ENCODE results near the gene FCHSD2. TPM values are rescaled to one million over a fixed set of nuclear protein-coding genes. Genes with fewer than 3 reads are reported as not detected.
A peak's percentile ranks its signal among the peaks of the same experiment; 100 is the strongest.
"Not testable (repeated sequence)": the region's sequence is repeated elsewhere in the genome, so short reads cannot be mapped to it uniquely, and the experiment has no call there.

The FCHSD2 gene
- polyA plus RNA-seq, 4 donors: 2.0 to 25.1 (median 7.9) TPM

- Histone ChIP-seq H3K27ac (ENCODE audit: low read depth in 1 of 3, low read length in 2 of 3) (no peak overlapping the region), H3K27me3 (ENCODE audit: control insufficient read depth in 3 of 3, insufficient read depth in 3 of 3, low read length in 3 of 3) (no peaks in the 10 kb centered on the region), H3K36me3 (ENCODE audit: control insufficient read depth in 3 of 3, insufficient read depth in 2 of 3, low read depth in 1 of 3, low read length in 3 of 3) (peaks cover 0 to 4% (median 0%) of the 10 kb centered on the region in 3 donors), H3K4me3 (ENCODE audit: low read depth in 1 of 3, low read length in 3 of 3) (no peak overlapping the region), H3K9me3 (ENCODE audit: control insufficient read depth in 2 of 2, insufficient read depth in 1 of 2, low read depth in 1 of 2, low read length in 1 of 2) (no peaks in the 10 kb centered on the region), H3K4me1 (ENCODE audit: control insufficient read depth in 3 of 3, insufficient read depth in 2 of 3, low read depth in 1 of 3, low read length in 2 of 3) (no peaks in the 10 kb centered on the region)
- no peak for DNase-seq
- no peak for FAIRE-seq
- WGBS, 3 donors: 71 to 87% (median 84%) methylated on average over 3 of the region's 3 CpGs
These were observed 157.6 kb downstream of the FCHSD2 start for GRCh38 chr11:72984453-72985077.

GRCh38 chr11:72983560-72983959 is 158.6 kb downstream of the FCHSD2 start:
- Histone ChIP-seq H3K27me3 (ENCODE audit: control insufficient read depth in 3 of 3, insufficient read depth in 3 of 3, low read length in 3 of 3) (no peaks in the 10 kb centered on the region), H3K27ac (ENCODE audit: low read depth in 1 of 3, low read length in 2 of 3) (no peak overlapping the region), H3K9me3 (ENCODE audit: control insufficient read depth in 2 of 2, insufficient read depth in 1 of 2, low read depth in 1 of 2, low read length in 1 of 2) (no peaks in the 10 kb centered on the region), H3K4me1 (ENCODE audit: control insufficient read depth in 3 of 3, insufficient read depth in 2 of 3, low read depth in 1 of 3, low read length in 2 of 3) (no peaks in the 10 kb centered on the region), H3K36me3 (ENCODE audit: control insufficient read depth in 3 of 3, insufficient read depth in 2 of 3, low read depth in 1 of 3, low read length in 3 of 3) (peaks cover 0 to 4% (median 0%) of the 10 kb centered on the region in 3 donors), H3K4me3 (ENCODE audit: low read depth in 1 of 3, low read length in 3 of 3) (no peak overlapping the region)
- 91 to 92% (median 91%) methylated on average over 2 of the region's 2 CpGs for WGBS, 3 donors
- DNase-seq: no peak
- peak; percentile 15 for FAIRE-seq

- H3K27ac ChIP-seq (ENCODE audit: low read depth in 1 of 3, low read length in 2 of 3): no peak overlapping the region
- no peak overlapping the region for H3K4me3 ChIP-seq (ENCODE audit: low read depth in 1 of 3, low read length in 3 of 3)
- no peaks in the 10 kb centered on the region for H3K27me3 ChIP-seq (ENCODE audit: control insufficient read depth in 3 of 3, insufficient read depth in 3 of 3, low read length in 3 of 3)
- FAIRE-seq (no peak), DNase-seq (no peak)
- peaks cover 0 to 4% (median 0%) of the 10 kb centered on the region in 3 donors for H3K36me3 ChIP-seq (ENCODE audit: control insufficient read depth in 3 of 3, insufficient read depth in 2 of 3, low read depth in 1 of 3, low read length in 3 of 3)
- H3K4me1 ChIP-seq (ENCODE audit: control insufficient read depth in 3 of 3, insufficient read depth in 2 of 3, low read depth in 1 of 3, low read length in 2 of 3): no peaks in the 10 kb centered on the region
- no peaks in the 10 kb centered on the region for H3K9me3 ChIP-seq (ENCODE audit: control insufficient read depth in 2 of 2, insufficient read depth in 1 of 2, low read depth in 1 of 2, low read length in 1 of 2)
- WGBS, 3 donors: 54 to 66% (median 62%) methylated on average over 3 of the region's 3 CpGs
These were observed 160.0 kb downstream of the FCHSD2 start for GRCh38 chr11:72981971-72982685.

GRCh38 chr11:72981080-72981479 is 161.0 kb downstream of the FCHSD2 start:
- H3K36me3 ChIP-seq (ENCODE audit: control insufficient read depth in 3 of 3, insufficient read depth in 2 of 3, low read depth in 1 of 3, low read length in 3 of 3): peaks cover 0 to 4% (median 0%) of the 10 kb centered on the region in 3 donors

GRCh38 chr11:72977782-72978181 is 164.3 kb downstream of the FCHSD2 start:
- not testable (repeated sequence) for DNase-seq; H3K4me3 ChIP-seq (ENCODE audit: low read depth in 1 of 3, low read length in 3 of 3); H3K4me1 ChIP-seq (ENCODE audit: control insufficient read depth in 3 of 3, insufficient read depth in 2 of 3, low read depth in 1 of 3, low read length in 2 of 3); H3K36me3 ChIP-seq (ENCODE audit: control insufficient read depth in 3 of 3, insufficient read depth in 2 of 3, low read depth in 1 of 3, low read length in 3 of 3); FAIRE-seq; H3K27ac ChIP-seq (ENCODE audit: low read depth in 1 of 3, low read length in 2 of 3); H3K27me3 ChIP-seq (ENCODE audit: control insufficient read depth in 3 of 3, insufficient read depth in 3 of 3, low read length in 3 of 3); H3K9me3 ChIP-seq (ENCODE audit: control insufficient read depth in 2 of 2, insufficient read depth in 1 of 2, low read depth in 1 of 2, low read length in 1 of 2)
- WGBS, 3 donors: 96 to 99% (median 96%) methylated on average over 2 of the region's 2 CpGs

More at GRCh38 chr11:72981080-72981479, 161.0 kb downstream of the FCHSD2 start:
- FAIRE-seq (no peak), DNase-seq (no peak)
- 68 to 94% (median 76%) methylated on average over 1 of the region's 1 CpG for WGBS, 3 donors
- Histone ChIP-seq H3K9me3 (ENCODE audit: control insufficient read depth in 2 of 2, insufficient read depth in 1 of 2, low read depth in 1 of 2, low read length in 1 of 2) (no peaks in the 10 kb centered on the region), H3K4me1 (ENCODE audit: control insufficient read depth in 3 of 3, insufficient read depth in 2 of 3, low read depth in 1 of 3, low read length in 2 of 3) (no peaks in the 10 kb centered on the region), H3K4me3 (ENCODE audit: low read depth in 1 of 3, low read length in 3 of 3) (no peak overlapping the region), H3K27ac (ENCODE audit: low read depth in 1 of 3, low read length in 2 of 3) (no peak overlapping the region), H3K27me3 (ENCODE audit: control insufficient read depth in 3 of 3, insufficient read depth in 3 of 3, low read length in 3 of 3) (no peaks in the 10 kb centered on the region)

GRCh38 chr11:72976522-72976892 is 165.6 kb downstream of the FCHSD2 start:
- FAIRE-seq; H3K36me3 ChIP-seq (ENCODE audit: control insufficient read depth in 3 of 3, insufficient read depth in 2 of 3, low read depth in 1 of 3, low read length in 3 of 3); DNase-seq; H3K9me3 ChIP-seq (ENCODE audit: control insufficient read depth in 2 of 2, insufficient read depth in 1 of 2, low read depth in 1 of 2, low read length in 1 of 2); H3K27me3 ChIP-seq (ENCODE audit: control insufficient read depth in 3 of 3, insufficient read depth in 3 of 3, low read length in 3 of 3); H3K4me3 ChIP-seq (ENCODE audit: low read depth in 1 of 3, low read length in 3 of 3); H3K4me1 ChIP-seq (ENCODE audit: control insufficient read depth in 3 of 3, insufficient read depth in 2 of 3, low read depth in 1 of 3, low read length in 2 of 3): not testable (repeated sequence)
- WGBS, 3 donors: 99 to 100% (median 100%) methylated on average over 1 of the region's 1 CpG
- peak overlapping the region in 1 of 3 donors; percentile 75 for H3K27ac ChIP-seq (ENCODE audit: low read depth in 1 of 3, low read length in 2 of 3)

- Histone ChIP-seq H3K4me3 (ENCODE audit: low read depth in 1 of 3, low read length in 3 of 3) (no peak overlapping the region), H3K36me3 (ENCODE audit: control insufficient read depth in 3 of 3, insufficient read depth in 2 of 3, low read depth in 1 of 3, low read length in 3 of 3) (no peaks in the 10 kb centered on the region), H3K4me1 (ENCODE audit: control insufficient read depth in 3 of 3, insufficient read depth in 2 of 3, low read depth in 1 of 3, low read length in 2 of 3) (peaks cover 0 to 5% (median 3%) of the 10 kb centered on the region in 3 donors), H3K27ac (ENCODE audit: low read depth in 1 of 3, low read length in 2 of 3) (peak overlapping the region in 1 of 3 donors; percentile 75), H3K9me3 (ENCODE audit: control insufficient read depth in 2 of 2, insufficient read depth in 1 of 2, low read depth in 1 of 2, low read length in 1 of 2) (no peaks in the 10 kb centered on the region), H3K27me3 (ENCODE audit: control insufficient read depth in 3 of 3, insufficient read depth in 3 of 3, low read length in 3 of 3) (no peaks in the 10 kb centered on the region)
- no peak for DNase-seq
- 44 to 58% (median 48%) methylated on average over 3 of the region's 3 CpGs for WGBS, 3 donors
- FAIRE-seq: no peak
These were observed 166.2 kb downstream of the FCHSD2 start for GRCh38 chr11:72975778-72976521.

GRCh38 chr11:72974487-72975205 is 167.5 kb downstream of the FCHSD2 start:
- FAIRE-seq (no peak), DNase-seq (no peak)
- no peak overlapping the region for H3K4me3 ChIP-seq (ENCODE audit: low read depth in 1 of 3, low read length in 3 of 3)
- H3K4me1 ChIP-seq (ENCODE audit: control insufficient read depth in 3 of 3, insufficient read depth in 2 of 3, low read depth in 1 of 3, low read length in 2 of 3): peaks cover 0 to 10% (median 6%) of the 10 kb centered on the region in 3 donors
- no peaks in the 10 kb centered on the region for H3K36me3 ChIP-seq (ENCODE audit: control insufficient read depth in 3 of 3, insufficient read depth in 2 of 3, low read depth in 1 of 3, low read length in 3 of 3)
- no peaks in the 10 kb centered on the region for H3K9me3 ChIP-seq (ENCODE audit: control insufficient read depth in 2 of 2, insufficient read depth in 1 of 2, low read depth in 1 of 2, low read length in 1 of 2)
- H3K27me3 ChIP-seq (ENCODE audit: control insufficient read depth in 3 of 3, insufficient read depth in 3 of 3, low read length in 3 of 3): no peaks in the 10 kb centered on the region
- H3K27ac ChIP-seq (ENCODE audit: low read depth in 1 of 3, low read length in 2 of 3): no peak overlapping the region
- 87 to 91% (median 87%) methylated on average over 3 of the region's 3 CpGs for WGBS, 3 donors
